HepG2 (cell line): ENCODE results near the gene SDC4. TPM values are rescaled to one million over a fixed set of nuclear protein-coding genes. Genes with fewer than 3 reads are reported as not detected.
A peak's percentile ranks its signal among the peaks of the same experiment; 100 is the strongest.

ENCODE experiments used
- ATRX ChIP-seq: sonication (generic); formaldehyde crosslinking; IDR thresholded peaks from 2 replicates; pipeline ENCODE4 v1.4.0; 2020; ENCODE audit warnings: missing genetic modification reagents, borderline replicate concordance
- CREB1 ChIP-seq, 2 experiments: fragments of 450-650 bp in 1 of 2; IDR thresholded peaks; 2 replicates each; pipeline ENCODE4 v1.6.1; 2016 to 2017; ENCODE audit warnings: control low read depth in 1 of 2, mild to moderate bottlenecking in 1 of 2, missing compliant biosample characterization in 1 of 2, missing genetic modification characterization in 1 of 2
- DPF2 ChIP-seq: sonication (generic); formaldehyde crosslinking; IDR thresholded peaks from 2 replicates; pipeline ENCODE4 v1.4.0; 2020; ENCODE audit warnings: mild to moderate bottlenecking, low read depth, missing genetic modification reagents, borderline replicate concordance
- FOSL2 ChIP-seq: sonication (generic); formaldehyde crosslinking; IDR thresholded peaks from 2 replicates; pipeline ENCODE4 v1.4.0; 2020; ENCODE audit warnings: missing genetic modification reagents
- KAT2B ChIP-seq: fragments of 150-350 bp; IDR thresholded peaks from 2 replicates; pipeline ENCODE4 v1.6.1; 2014; ENCODE audit warnings: low read depth, low read length, borderline replicate concordance
- MBD4 ChIP-seq: IDR thresholded peaks from 2 replicates; pipeline ENCODE4 v1.6.1; 2012; ENCODE audit warnings: low read length, inconsistent platforms, borderline replicate concordance
- RXRA ChIP-seq: sonication (generic); formaldehyde crosslinking; IDR thresholded peaks from 2 replicates; pipeline ENCODE4 v1.5.1; 2020; ENCODE audit warnings: missing genetic modification reagents
- ZNF83 ChIP-seq: sonication (generic); formaldehyde crosslinking; IDR thresholded peaks from 2 replicates; pipeline ENCODE4 v1.4.0; 2020; ENCODE audit warnings: missing genetic modification reagents, mild to moderate bottlenecking, borderline replicate concordance
- ZSCAN25 ChIP-seq: sonication (generic); formaldehyde crosslinking; IDR thresholded peaks from 2 replicates; pipeline ENCODE4 v1.8.0; 2022; ENCODE audit warnings: mild to moderate bottlenecking, missing genetic modification reagents
- polyA plus RNA-seq, 8 experiments: library from polyadenylated mRNA; depleted of rRNA in 3 of 8; stranded (reverse) in 7 of 8; unstranded in 1 of 8; fragments of >200 nt; fragmentation: Illumina TruSeq in 4 of 8; extraction: Trizol in 4 of 8; gene quantifications; 2 replicates each; pipeline versions ENCODE4 v1.2.1 to v1.2.3, GENCODE V29; 2011 to 2016; ENCODE audit warnings: low read depth in 4 of 8, missing spikeins in 1 of 8, mixed read lengths in 1 of 8; ENCODE audit not compliant: insufficient read depth in 1 of 8
- total RNA-seq, 5 experiments: library from RNA; depleted of rRNA; stranded (reverse); fragments of >200 nt; fragmentation: Illumina TruSeq; extraction: Trizol; gene quantifications; 2 replicates each; pipeline ENCODE4 v1.2.3, GENCODE V29; 2016; ENCODE audit warnings: low read depth in 1 of 5
- TF ChIP-seq, protein P1 (sequence below): sonication (generic); formaldehyde crosslinking; IDR thresholded peaks from 2 replicates; pipeline ENCODE4 v1.4.0; 2020; ENCODE audit warnings: low read depth, missing genetic modification reagents
- TF ChIP-seq, protein P2 (sequence below): sonication (generic); formaldehyde crosslinking; IDR thresholded peaks from 2 replicates; pipeline ENCODE4 v1.5.1; 2020; ENCODE audit warnings: missing genetic modification reagents, mild to moderate bottlenecking, borderline replicate concordance
- TF ChIP-seq, protein P3 (sequence below): sonication (generic); formaldehyde crosslinking; IDR thresholded peaks from 2 replicates; pipeline ENCODE4 v1.8.1; 2023; ENCODE audit warnings: mild to moderate bottlenecking, inconsistent platforms, moderate library complexity, missing genetic modification reagents, borderline replicate concordance
- TF ChIP-seq, protein P4 (sequence below): sonication (generic); formaldehyde crosslinking; IDR thresholded peaks from 2 replicates; pipeline ENCODE4 v1.4.0; 2020; ENCODE audit warnings: missing genetic modification reagents, borderline replicate concordance
- TF ChIP-seq, protein P5 (sequence below): IDR thresholded peaks from 2 replicates; pipeline ENCODE4 v1.6.1; 2018; ENCODE audit warnings: missing genetic modification reagents, mild to moderate bottlenecking, missing compliant biosample characterization
- TF ChIP-seq, protein P6 (sequence below): IDR thresholded peaks from 2 replicates; pipeline ENCODE4 v1.6.1; 2016; ENCODE audit warnings: missing genetic modification reagents, missing compliant biosample characterization

The SDC4 gene
- total and polyA plus RNA-seq, 2 of the 13 experiments (the other 11 are each of a cell fraction or from before 2014, with no cell fraction given), result 49.0 to 65.1 TPM

DNA sequence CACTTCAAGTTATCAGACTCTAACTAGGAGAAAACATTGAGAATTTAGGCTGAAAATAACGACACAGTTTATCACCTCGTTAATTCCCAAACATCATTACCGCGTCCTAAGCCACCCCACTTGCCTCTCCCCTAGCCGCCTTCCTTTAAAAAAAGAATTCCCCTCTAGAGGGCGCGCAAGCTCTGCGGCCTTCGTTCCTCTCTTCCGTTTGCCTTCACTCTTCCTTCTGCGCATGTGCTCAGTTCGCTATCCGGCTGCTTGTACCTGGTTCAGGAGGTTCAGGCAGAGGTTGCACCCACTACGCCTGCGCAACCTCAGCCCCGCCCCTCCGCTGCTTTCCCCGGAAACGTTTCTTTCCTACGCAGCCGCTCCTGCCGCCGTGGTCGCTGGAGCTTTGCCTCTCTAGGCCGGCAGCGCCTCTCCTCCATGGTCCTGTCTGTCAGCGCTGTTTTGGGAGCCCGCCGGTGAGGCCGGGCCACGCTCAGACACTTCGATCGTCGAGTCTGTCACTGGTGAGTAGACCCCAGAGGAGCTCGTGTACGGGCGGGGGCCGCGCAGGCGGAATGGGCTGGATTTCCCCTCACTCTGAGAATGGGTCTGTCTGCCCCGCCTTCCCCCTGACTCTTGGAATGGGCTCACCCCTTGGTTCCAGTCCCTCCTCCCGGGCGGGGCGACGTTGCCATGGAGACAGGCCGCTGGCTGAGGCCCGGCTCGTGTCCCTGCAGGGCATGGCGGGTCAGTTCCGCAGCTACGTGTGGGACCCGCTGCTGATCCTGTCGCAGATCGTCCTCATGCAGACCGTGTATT lies 14.8 kb upstream of the SDC4 start, which contains the start of gene SYS1 (continued):
- TF ChIP-seq, protein P1, sequence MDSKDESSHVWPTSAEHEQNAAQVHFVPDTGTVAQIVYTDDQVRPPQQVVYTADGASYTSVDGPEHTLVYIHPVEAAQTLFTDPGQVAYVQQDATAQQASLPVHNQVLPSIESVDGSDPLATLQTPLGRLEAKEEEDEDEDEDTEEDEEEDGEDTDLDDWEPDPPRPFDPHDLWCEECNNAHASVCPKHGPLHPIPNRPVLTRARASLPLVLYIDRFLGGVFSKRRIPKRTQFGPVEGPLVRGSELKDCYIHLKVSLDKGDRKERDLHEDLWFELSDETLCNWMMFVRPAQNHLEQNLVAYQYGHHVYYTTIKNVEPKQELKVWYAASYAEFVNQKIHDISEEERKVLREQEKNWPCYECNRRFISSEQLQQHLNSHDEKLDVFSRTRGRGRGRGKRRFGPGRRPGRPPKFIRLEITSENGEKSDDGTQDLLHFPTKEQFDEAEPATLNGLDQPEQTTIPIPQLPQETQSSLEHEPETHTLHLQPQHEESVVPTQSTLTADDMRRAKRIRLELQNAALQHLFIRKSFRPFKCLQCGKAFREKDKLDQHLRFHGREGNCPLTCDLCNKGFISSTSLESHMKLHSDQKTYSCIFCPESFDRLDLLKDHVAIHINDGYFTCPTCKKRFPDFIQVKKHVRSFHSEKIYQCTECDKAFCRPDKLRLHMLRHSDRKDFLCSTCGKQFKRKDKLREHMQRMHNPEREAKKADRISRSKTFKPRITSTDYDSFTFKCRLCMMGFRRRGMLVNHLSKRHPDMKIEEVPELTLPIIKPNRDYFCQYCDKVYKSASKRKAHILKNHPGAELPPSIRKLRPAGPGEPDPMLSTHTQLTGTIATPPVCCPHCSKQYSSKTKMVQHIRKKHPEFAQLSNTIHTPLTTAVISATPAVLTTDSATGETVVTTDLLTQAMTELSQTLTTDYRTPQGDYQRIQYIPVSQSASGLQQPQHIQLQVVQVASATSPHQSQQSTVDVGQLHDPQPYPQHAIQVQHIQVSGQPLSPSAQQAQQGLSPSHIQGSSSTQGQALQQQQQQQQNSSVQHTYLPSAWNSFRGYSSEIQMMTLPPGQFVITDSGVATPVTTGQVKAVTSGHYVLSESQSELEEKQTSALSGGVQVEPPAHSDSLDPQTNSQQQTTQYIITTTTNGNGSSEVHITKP (CRISPR knock-in tag), result peak; percentile 100
- TF ChIP-seq ZSCAN25 (CRISPR knock-in tag) (no peak; the same call in 1 of the 2 replicates), MBD4 (no peak), ATRX (CRISPR knock-in tag) (0 out of 2 replicates have a peak, but pooled peaks have one; percentile 92), FOSL2 (CRISPR knock-in tag) (peak; percentile 73), DPF2 (CRISPR knock-in tag) (no peak), KAT2B (no peak), ZNF83 (CRISPR knock-in tag) (peak; percentile 88), RXRA (peak; percentile 93), CREB1 (IDR thresholded peaks at IDR 0.05) (peak; percentile 57), CREB1 (CRISPR knock-in tag; IDR thresholded peaks at IDR 0.05) (peak; percentile 90)
- TF ChIP-seq, protein P2, sequence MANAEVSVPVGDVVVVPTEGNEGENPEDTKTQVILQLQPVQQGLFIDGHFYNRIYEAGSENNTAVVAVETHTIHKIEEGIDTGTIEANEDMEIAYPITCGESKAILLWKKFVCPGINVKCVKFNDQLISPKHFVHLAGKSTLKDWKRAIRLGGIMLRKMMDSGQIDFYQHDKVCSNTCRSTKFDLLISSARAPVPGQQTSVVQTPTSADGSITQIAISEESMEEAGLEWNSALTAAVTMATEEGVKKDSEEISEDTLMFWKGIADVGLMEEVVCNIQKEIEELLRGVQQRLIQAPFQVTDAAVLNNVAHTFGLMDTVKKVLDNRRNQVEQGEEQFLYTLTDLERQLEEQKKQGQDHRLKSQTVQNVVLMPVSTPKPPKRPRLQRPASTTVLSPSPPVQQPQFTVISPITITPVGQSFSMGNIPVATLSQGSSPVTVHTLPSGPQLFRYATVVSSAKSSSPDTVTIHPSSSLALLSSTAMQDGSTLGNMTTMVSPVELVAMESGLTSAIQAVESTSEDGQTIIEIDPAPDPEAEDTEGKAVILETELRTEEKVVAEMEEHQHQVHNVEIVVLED, result peak; percentile 98
- TF ChIP-seq, protein P3, sequence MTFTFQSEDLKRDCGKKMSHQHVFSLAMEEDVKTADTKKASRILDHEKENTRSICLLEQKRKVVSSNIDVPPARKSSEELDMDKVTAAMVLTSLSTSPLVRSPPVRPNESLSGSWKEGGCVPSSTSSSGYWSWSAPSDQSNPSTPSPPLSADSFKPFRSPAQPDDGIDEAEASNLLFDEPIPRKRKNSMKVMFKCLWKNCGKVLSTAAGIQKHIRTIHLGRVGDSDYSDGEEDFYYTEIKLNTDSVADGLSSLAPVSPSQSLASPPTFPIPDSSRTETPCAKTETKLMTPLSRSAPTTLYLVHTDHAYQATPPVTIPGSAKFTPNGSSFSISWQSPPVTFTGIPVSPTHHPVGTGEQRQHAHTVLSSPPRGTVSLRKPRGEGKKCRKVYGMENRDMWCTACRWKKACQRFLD, result peak; percentile 95
- TF ChIP-seq, protein P4, sequence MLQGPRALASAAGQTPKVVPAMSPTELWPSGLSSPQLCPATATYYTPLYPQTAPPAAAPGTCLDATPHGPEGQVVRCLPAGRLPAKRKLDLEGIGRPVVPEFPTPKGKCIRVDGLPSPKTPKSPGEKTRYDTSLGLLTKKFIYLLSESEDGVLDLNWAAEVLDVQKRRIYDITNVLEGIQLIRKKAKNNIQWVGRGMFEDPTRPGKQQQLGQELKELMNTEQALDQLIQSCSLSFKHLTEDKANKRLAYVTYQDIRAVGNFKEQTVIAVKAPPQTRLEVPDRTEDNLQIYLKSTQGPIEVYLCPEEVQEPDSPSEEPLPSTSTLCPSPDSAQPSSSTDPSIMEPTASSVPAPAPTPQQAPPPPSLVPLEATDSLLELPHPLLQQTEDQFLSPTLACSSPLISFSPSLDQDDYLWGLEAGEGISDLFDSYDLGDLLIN (CRISPR knock-in tag), result peak; percentile 48; the same call in 1 of the 2 replicates
- TF ChIP-seq, protein P5, sequence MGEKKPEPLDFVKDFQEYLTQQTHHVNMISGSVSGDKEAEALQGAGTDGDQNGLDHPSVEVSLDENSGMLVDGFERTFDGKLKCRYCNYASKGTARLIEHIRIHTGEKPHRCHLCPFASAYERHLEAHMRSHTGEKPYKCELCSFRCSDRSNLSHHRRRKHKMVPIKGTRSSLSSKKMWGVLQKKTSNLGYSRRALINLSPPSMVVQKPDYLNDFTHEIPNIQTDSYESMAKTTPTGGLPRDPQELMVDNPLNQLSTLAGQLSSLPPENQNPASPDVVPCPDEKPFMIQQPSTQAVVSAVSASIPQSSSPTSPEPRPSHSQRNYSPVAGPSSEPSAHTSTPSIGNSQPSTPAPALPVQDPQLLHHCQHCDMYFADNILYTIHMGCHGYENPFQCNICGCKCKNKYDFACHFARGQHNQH (CRISPR knock-in tag), result peak; percentile 97
- TF ChIP-seq, protein P6, sequence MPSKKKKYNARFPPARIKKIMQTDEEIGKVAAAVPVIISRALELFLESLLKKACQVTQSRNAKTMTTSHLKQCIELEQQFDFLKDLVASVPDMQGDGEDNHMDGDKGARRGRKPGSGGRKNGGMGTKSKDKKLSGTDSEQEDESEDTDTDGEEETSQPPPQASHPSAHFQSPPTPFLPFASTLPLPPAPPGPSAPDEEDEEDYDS (CRISPR knock-in tag), result peak; percentile 77
